CD4-positive, alpha-beta T cell (primary cell): Measurements from ENCODE around the gene DLX5. TPM values are rescaled to one million over a fixed set of nuclear protein-coding genes. Genes with fewer than 3 reads are reported as not detected.

Experiments
- ATAC-seq: fragments of 200-7000 bp; cut with Tn5 transposase; one replicate; pipeline ENCODE4 v1.10.0; 2022; ENCODE audit warnings: mild to moderate bottlenecking; ENCODE audit not compliant: poor library complexity
- CTCF ChIA-PET: fragments of 350-600 bp; sonication (Branson Sonifier 250); formaldehyde crosslinking; loops from one replicate; lab custom pipeline; 2021; ENCODE audit warnings: antibody characterized with exemption, inconsistent platforms; lab: Charles Lee
- POLR2A ChIA-PET: fragments of 350-600 bp; sonication (Branson Sonifier 250); formaldehyde crosslinking; loops from one replicate; lab custom pipeline; 2021; ENCODE audit warnings: antibody characterized with exemption, inconsistent platforms; lab: Charles Lee
- DNase-seq, 14 experiments: peaks; one replicate each; pipeline ENCODE4 v3.0.0-alpha.2; 2013 to 2020; ENCODE audit warnings: mixed read lengths in 2 of 14
- H3K27ac ChIP-seq, 2 donors: one replicate each; pipeline versions ENCODE4 v1.5.1 to v1.7.0; 2013; ENCODE audit warnings: low read length in 2 of 2, low read depth in 1 of 2, mild to moderate bottlenecking in 1 of 2
- H3K27me3 ChIP-seq, 2 experiments: 1 replicate in 1 of 2; 2 replicates in 1 of 2; pipeline versions ENCODE4 v1.6.1 to v1.7.0; 2013; ENCODE audit warnings: low read length in 2 of 2, control low read depth in 1 of 2, mild to moderate bottlenecking in 1 of 2, moderate library complexity in 1 of 2; ENCODE audit not compliant: insufficient read depth in 2 of 2, control insufficient read depth in 1 of 2
- H3K36me3 ChIP-seq: one replicate; pipeline ENCODE4 v1.6.1; 2013; ENCODE audit warnings: low read length, control low read depth; ENCODE audit not compliant: insufficient read depth
- H3K4me1 ChIP-seq: one replicate; pipeline ENCODE4 v1.6.1; 2013; ENCODE audit warnings: low read length, control low read depth; ENCODE audit not compliant: insufficient read depth
- H3K4me3 ChIP-seq: one replicate; pipeline ENCODE4 v1.5.1; 2013; ENCODE audit warnings: mild to moderate bottlenecking, low read length, moderate library complexity
- H3K9me3 ChIP-seq, 2 experiments: 1 replicate in 1 of 2; 2 replicates in 1 of 2; pipeline versions ENCODE4 v1.6.1 to v1.7.0; 2013; ENCODE audit warnings: low read length in 2 of 2, mild to moderate bottlenecking in 2 of 2, control low read depth in 1 of 2, moderate library complexity in 1 of 2; ENCODE audit not compliant: control insufficient read depth in 1 of 2, insufficient read depth in 1 of 2
- H3K27ac Mint-ChIP-seq: one replicate; pipeline ENCODE4 v1.8.0; 2020; ENCODE audit warnings: mixed read lengths
- H3K27me3 Mint-ChIP-seq: one replicate; pipeline ENCODE4 v1.8.0; 2021; ENCODE audit warnings: mixed read lengths
- H3K36me3 Mint-ChIP-seq: one replicate; pipeline ENCODE4 v1.8.0; 2021; ENCODE audit warnings: low read depth, mixed read lengths
- H3K4me1 Mint-ChIP-seq: one replicate; pipeline ENCODE4 v1.8.0; 2021; ENCODE audit warnings: low read depth, mixed read lengths
- H3K4me3 Mint-ChIP-seq: one replicate; pipeline ENCODE4 v1.8.0; 2020; ENCODE audit warnings: mild to moderate bottlenecking, mixed read lengths
- H3K9me3 Mint-ChIP-seq: one replicate; pipeline ENCODE4 v1.8.0; 2020; ENCODE audit warnings: mixed read lengths
- intact Hi-C, 2 experiments: fragments of 100-400 bp; cut with DNase I in 1 of 2; cut with micrococcal nuclease in 1 of 2; formaldehyde crosslinking; loops; one replicate each; pipeline versions ENCODE4 v1.15.1 to v1.9.0; 2023 to 2025; cut with DNase I, micrococcal nuclease
- total RNA-seq, 174 experiments: library from RNA in 2 of 174; stranded (reverse) in 2 of 174; gene quantifications; one replicate each; pipeline ENCODE4 v1.2.3 and lab custom pipeline; 2021 to 2026
- TF ChIP-seq, protein P1 (sequence below): fragments of 200-600 bp; IDR thresholded peaks from one replicate; pipeline ENCODE4 v1.8.0; 2022; ENCODE audit warnings: antibody characterized with exemption, mild to moderate bottlenecking

The DLX5 gene
- total RNA-seq, 2 experiments from 2014 or later: not detected

DNA sequence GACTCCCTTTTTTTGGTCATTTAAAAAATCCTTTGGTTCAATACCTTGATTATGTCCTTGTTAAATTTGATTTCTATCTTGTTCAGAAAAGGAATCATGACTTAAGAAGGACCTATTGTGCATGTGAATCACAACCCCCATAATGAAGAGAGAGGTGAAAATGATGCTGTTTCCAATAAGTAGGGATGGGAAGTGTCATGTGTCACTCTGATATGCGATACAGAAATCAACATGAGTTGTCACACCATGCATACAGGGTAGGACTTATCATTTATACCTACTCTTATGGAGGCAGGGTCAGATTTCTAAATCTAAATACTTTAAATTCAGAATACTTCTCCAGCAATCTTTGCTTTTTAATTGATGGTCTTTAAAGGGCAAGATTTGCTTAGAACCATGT, 38.6 kb downstream of the DLX5 start:
- H3K27me3 Mint-ChIP-seq: peaks cover 85% of the 10 kb centered on the region

DNA sequence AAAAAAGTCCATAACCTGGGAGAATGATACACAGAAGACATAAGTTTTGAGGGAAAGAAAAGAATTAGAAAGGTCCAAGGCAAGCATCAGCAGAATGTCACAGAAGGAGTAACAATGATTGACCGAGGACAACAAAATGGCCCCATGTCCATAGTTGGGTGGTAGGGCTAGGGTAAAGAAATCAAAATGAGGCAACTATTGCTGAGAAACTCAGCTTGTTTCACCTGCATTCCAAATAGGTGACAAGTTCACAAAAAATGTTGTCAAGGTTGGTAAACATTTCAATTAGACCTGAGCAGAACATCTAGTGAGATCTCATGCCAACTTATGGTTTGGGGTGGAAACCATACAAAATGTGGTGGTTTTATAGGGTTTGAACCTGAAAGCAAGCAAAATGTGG, 42.0 kb downstream of the DLX5 start:
- Mint-ChIP-seq H3K36me3 (no peaks in the 10 kb centered on the region), H3K9me3 (peaks cover 2% of the 10 kb centered on the region), H3K4me1 (no peaks in the 10 kb centered on the region), H3K4me3 (no peak overlapping the region), H3K27ac (no peak overlapping the region), H3K27me3 (peaks cover 72% of the 10 kb centered on the region)
- TF ChIP-seq, protein P1, sequence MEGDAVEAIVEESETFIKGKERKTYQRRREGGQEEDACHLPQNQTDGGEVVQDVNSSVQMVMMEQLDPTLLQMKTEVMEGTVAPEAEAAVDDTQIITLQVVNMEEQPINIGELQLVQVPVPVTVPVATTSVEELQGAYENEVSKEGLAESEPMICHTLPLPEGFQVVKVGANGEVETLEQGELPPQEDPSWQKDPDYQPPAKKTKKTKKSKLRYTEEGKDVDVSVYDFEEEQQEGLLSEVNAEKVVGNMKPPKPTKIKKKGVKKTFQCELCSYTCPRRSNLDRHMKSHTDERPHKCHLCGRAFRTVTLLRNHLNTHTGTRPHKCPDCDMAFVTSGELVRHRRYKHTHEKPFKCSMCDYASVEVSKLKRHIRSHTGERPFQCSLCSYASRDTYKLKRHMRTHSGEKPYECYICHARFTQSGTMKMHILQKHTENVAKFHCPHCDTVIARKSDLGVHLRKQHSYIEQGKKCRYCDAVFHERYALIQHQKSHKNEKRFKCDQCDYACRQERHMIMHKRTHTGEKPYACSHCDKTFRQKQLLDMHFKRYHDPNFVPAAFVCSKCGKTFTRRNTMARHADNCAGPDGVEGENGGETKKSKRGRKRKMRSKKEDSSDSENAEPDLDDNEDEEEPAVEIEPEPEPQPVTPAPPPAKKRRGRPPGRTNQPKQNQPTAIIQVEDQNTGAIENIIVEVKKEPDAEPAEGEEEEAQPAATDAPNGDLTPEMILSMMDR: no peak
- H3K4me1 ChIP-seq: no peaks in the 10 kb centered on the region
- no peak overlapping the region for H3K27ac ChIP-seq
- H3K4me3 ChIP-seq: no peak overlapping the region
- ATAC-seq: no peak
- peaks cover 3 to 28% of the 10 kb centered on the region in 2 experiments for H3K27me3 ChIP-seq
- intact Hi-C loops: no loop called here
- H3K36me3 ChIP-seq: no peaks in the 10 kb centered on the region
- no peak for DNase-seq
- peaks cover 0 to 4% of the 10 kb centered on the region in 2 experiments for H3K9me3 ChIP-seq
- ChIA-PET CTCF (no interaction called here), POLR2A (no interaction called here)

More for the DNA sequence above, 38.6 kb downstream of the DLX5 start:
- Mint-ChIP-seq H3K27ac (no peak overlapping the region), H3K36me3 (no peaks in the 10 kb centered on the region), H3K4me1 (no peaks in the 10 kb centered on the region), H3K9me3 (peaks cover 2% of the 10 kb centered on the region), H3K4me3 (no peak overlapping the region)
- Histone ChIP-seq H3K27me3 (peaks cover 25 to 49% of the 10 kb centered on the region in 2 experiments), H3K27ac (no peak overlapping the region), H3K36me3 (no peaks in the 10 kb centered on the region), H3K4me3 (no peak overlapping the region), H3K9me3 (peaks cover 0 to 8% of the 10 kb centered on the region in 2 experiments), H3K4me1 (no peaks in the 10 kb centered on the region)
- ChIA-PET POLR2A (no interaction called here), CTCF (no interaction called here)
- DNase-seq (no peak), ATAC-seq (no peak)
- TF ChIP-seq, protein P1: no peak
- intact Hi-C loops: no loop called here

- H3K9me3 ChIP-seq: peaks cover 0 to 4% of the 10 kb centered on the region in 2 experiments
- ChIA-PET CTCF (no interaction called here), POLR2A (no interaction called here)
- Mint-ChIP-seq H3K27ac (no peak overlapping the region), H3K36me3 (no peaks in the 10 kb centered on the region), H3K4me3 (no peak overlapping the region), H3K4me1 (no peaks in the 10 kb centered on the region), H3K9me3 (peaks cover 2% of the 10 kb centered on the region), H3K27me3 (peaks cover 68% of the 10 kb centered on the region)
- H3K27ac ChIP-seq: no peak overlapping the region
- no peaks in the 10 kb centered on the region for H3K4me1 ChIP-seq
- ATAC-seq: no peak
- H3K4me3 ChIP-seq: no peak overlapping the region
- DNase-seq: no peak
- peaks cover 0 to 19% of the 10 kb centered on the region in 2 experiments for H3K27me3 ChIP-seq
- no peaks in the 10 kb centered on the region for H3K36me3 ChIP-seq
- intact Hi-C loops: no loop called here
- TF ChIP-seq, protein P1: no peak
Measured at GRCh38 chr7:96979551-96980276, 44.9 kb downstream of the DLX5 start.
